Common myeloid progenitor, CD34-positive (primary cell): Measurements from ENCODE around the gene VCX3A.

Experiments used
- CTCF ChIA-PET: fragments of 350-600 bp; sonication (Branson Sonifier 250); formaldehyde crosslinking; loops from one replicate; lab custom pipeline; 2021; ENCODE audit warnings: antibody characterized with exemption; lab: Charles Lee
- POLR2A ChIA-PET: fragments of 350-600 bp; sonication (Branson Sonifier 250); formaldehyde crosslinking; loops from one replicate; lab custom pipeline; 2021; ENCODE audit warnings: antibody characterized with exemption; lab: Charles Lee
- DNase-seq, 3 donors: peaks; one replicate each; pipeline versions ENCODE4 v3.0.0 to v3.0.0-alpha.2; 2013
- H3K27ac ChIP-seq, 2 experiments: 1 replicate in 1 of 2; 2 replicates in 1 of 2; pipeline ENCODE4 v1.7.0; 2013; ENCODE audit warnings: inconsistent platforms in 2 of 2, low read length in 2 of 2, mild to moderate bottlenecking in 2 of 2, low read depth in 1 of 2, moderate library complexity in 1 of 2; ENCODE audit not compliant: severe bottlenecking in 2 of 2, insufficient read depth in 1 of 2, poor library complexity in 1 of 2
- H3K27me3 ChIP-seq, 5 experiments: replicated peaks in 2 of 5; 1 replicate in 3 of 5; 2 replicates in 2 of 5; pipeline versions ENCODE4 v1.6.1 to v1.7.0; 2013; ENCODE audit warnings: low read length in 4 of 5, mild to moderate bottlenecking in 2 of 5, moderate library complexity in 2 of 5, inconsistent platforms in 1 of 5; ENCODE audit not compliant: insufficient read depth in 5 of 5, control insufficient read depth in 4 of 5
- H3K36me3 ChIP-seq, 4 experiments: 1 replicate in 2 of 4; 2 replicates in 2 of 4; pipeline versions ENCODE4 v1.6.1 to v1.7.0; 2013; ENCODE audit warnings: low read length in 3 of 4, control low read depth in 1 of 4, mild to moderate bottlenecking in 1 of 4; ENCODE audit not compliant: control insufficient read depth in 4 of 4, insufficient read depth in 4 of 4
- H3K4me1 ChIP-seq, 4 experiments: 1 replicate in 3 of 4; 2 replicates in 1 of 4; pipeline versions ENCODE4 v1.6.1 to v1.7.1; 2013; ENCODE audit warnings: low read length in 3 of 4, mild to moderate bottlenecking in 3 of 4, control low read depth in 1 of 4, inconsistent platforms in 1 of 4, moderate library complexity in 1 of 4; ENCODE audit not compliant: control insufficient read depth in 4 of 4, insufficient read depth in 4 of 4; ENCODE audit errors: control extremely low read depth in 1 of 4
- H3K4me3 ChIP-seq, 7 experiments: 1 replicate in 4 of 7; 2 replicates in 3 of 7; pipeline versions ENCODE4 v1.5.1 to v1.7.0; 2013; ENCODE audit warnings: mild to moderate bottlenecking in 7 of 7, low read length in 6 of 7, moderate library complexity in 6 of 7, inconsistent platforms in 2 of 7, low read depth in 2 of 7, control low read depth in 1 of 7; ENCODE audit not compliant: insufficient read depth in 4 of 7, control insufficient read depth in 1 of 7; ENCODE audit errors: extremely low read depth in 1 of 7
- H3K9me3 ChIP-seq, 5 experiments: 1 replicate in 4 of 5; 2 replicates in 1 of 5; pipeline versions ENCODE4 v1.6.1 to v1.7.1; 2013; ENCODE audit warnings: low read length in 4 of 5, mild to moderate bottlenecking in 2 of 5, inconsistent platforms in 1 of 5, low read depth in 1 of 5, moderate library complexity in 1 of 5; ENCODE audit not compliant: control insufficient read depth in 4 of 5, insufficient read depth in 2 of 5; ENCODE audit errors: control extremely low read depth in 1 of 5
- WGBS: methylation state at CpG from one replicate; pipeline ENCODE4 v1.1.5; 2013; ENCODE audit not compliant: insufficient coverage; 5-methylcytosine and 5-hydroxymethylcytosine counted together

VCX3A gene

GRCh38 chrX:6526564-6527136, 8.3 kb downstream of the VCX3A start:
- peaks cover 0 to 3% (median 0%) of the 10 kb centered on the region in 5 experiments for H3K9me3 ChIP-seq
- 100% methylated on average over 3 of the region's 3 CpGs for WGBS
- POLR2A ChIA-PET, result no interaction called here

GRCh38 chrX:6517376-6517775, 17.5 kb downstream of the VCX3A start:
- Histone ChIP-seq H3K4me1 (no peaks in the 10 kb centered on the region), H3K27me3 (no peaks in the 10 kb centered on the region), H3K27ac (no peak overlapping the region), H3K9me3 (no peaks in the 10 kb centered on the region), H3K36me3 (no peaks in the 10 kb centered on the region), H3K4me3 (no peak overlapping the region)
- ChIA-PET POLR2A (no interaction called here), CTCF (no interaction called here)
- DNase-seq, result no peak
- WGBS, result 92% methylated on average over 2 of the region's 6 CpGs

More at GRCh38 chrX:6526564-6527136, 8.3 kb downstream of the VCX3A start:
- CTCF ChIA-PET, result no interaction called here
- Histone ChIP-seq H3K36me3 (no peaks in the 10 kb centered on the region), H3K27me3 (no peaks in the 10 kb centered on the region), H3K4me3 (no peak overlapping the region), H3K4me1 (no peaks in the 10 kb centered on the region), H3K27ac (no peak overlapping the region)
- no peak for DNase-seq

- H3K9me3 ChIP-seq, result no peaks in the 10 kb centered on the region
- H3K4me1 ChIP-seq, result no peaks in the 10 kb centered on the region
- no peaks in the 10 kb centered on the region for H3K27me3 ChIP-seq
- 100% methylated on average over 3 of the region's 4 CpGs for WGBS
- H3K4me3 ChIP-seq, result no peak overlapping the region
- CTCF ChIA-PET, result no interaction called here
- DNase-seq, result no peak
- no peaks in the 10 kb centered on the region for H3K36me3 ChIP-seq
- POLR2A ChIA-PET, result no interaction called here
- no peak overlapping the region for H3K27ac ChIP-seq
These were observed 28.5 kb downstream of the VCX3A start for GRCh38 chrX:6506444-6506843.

- CTCF ChIA-PET, result no interaction called here
- H3K36me3 ChIP-seq, result no peaks in the 10 kb centered on the region
- POLR2A ChIA-PET, result no interaction called here
- WGBS, result 33% methylated on average over 1 of the region's 2 CpGs
- H3K9me3 ChIP-seq, result no peaks in the 10 kb centered on the region
- no peak overlapping the region for H3K27ac ChIP-seq
- no peaks in the 10 kb centered on the region for H3K4me1 ChIP-seq
- no peak for DNase-seq
- H3K27me3 ChIP-seq, result no peaks in the 10 kb centered on the region
- no peak overlapping the region for H3K4me3 ChIP-seq
These were observed 29.0 kb downstream of the VCX3A start for GRCh38 chrX:6505960-6506359.

- WGBS, result no CpG with 5 or more reads among the region's 1 CpG
- CTCF ChIA-PET, result no interaction called here
- Histone ChIP-seq H3K4me1 (no peaks in the 10 kb centered on the region), H3K9me3 (no peaks in the 10 kb centered on the region), H3K36me3 (no peaks in the 10 kb centered on the region), H3K4me3 (no peak overlapping the region), H3K27ac (no peak overlapping the region), H3K27me3 (no peaks in the 10 kb centered on the region)
- POLR2A ChIA-PET, result no interaction called here
- DNase-seq, result no peak
These were observed 34.2 kb downstream of the VCX3A start for GRCh38 chrX:6500719-6501118.

- no peaks in the 10 kb centered on the region for H3K27me3 ChIP-seq
- H3K27ac ChIP-seq, result no peak overlapping the region
- no peak for DNase-seq
- 100% methylated on average over 1 of the region's 2 CpGs for WGBS
- POLR2A ChIA-PET, result no interaction called here
- H3K9me3 ChIP-seq, result no peaks in the 10 kb centered on the region
- CTCF ChIA-PET, result no interaction called here
- no peaks in the 10 kb centered on the region for H3K4me1 ChIP-seq
- H3K36me3 ChIP-seq, result no peaks in the 10 kb centered on the region
- H3K4me3 ChIP-seq, result no peak overlapping the region
These were observed 36.6 kb downstream of the VCX3A start for GRCh38 chrX:6498324-6498723.
